ENCODE data around the gene ZNF787. TPM values are rescaled to one million over a fixed set of nuclear protein-coding genes. Genes with fewer than 3 reads are reported as not detected.
A peak's percentile ranks its signal among the peaks of the same experiment; 100 is the strongest.
"Not testable (repeated sequence)": the region's sequence is repeated elsewhere in the genome, so short reads cannot be mapped to it uniquely, and the experiment has no call there.

ZNF787 gene
- total RNA-seq, 2 donors from 2014 or later = 6.0 to 11.8 TPM

DNA sequence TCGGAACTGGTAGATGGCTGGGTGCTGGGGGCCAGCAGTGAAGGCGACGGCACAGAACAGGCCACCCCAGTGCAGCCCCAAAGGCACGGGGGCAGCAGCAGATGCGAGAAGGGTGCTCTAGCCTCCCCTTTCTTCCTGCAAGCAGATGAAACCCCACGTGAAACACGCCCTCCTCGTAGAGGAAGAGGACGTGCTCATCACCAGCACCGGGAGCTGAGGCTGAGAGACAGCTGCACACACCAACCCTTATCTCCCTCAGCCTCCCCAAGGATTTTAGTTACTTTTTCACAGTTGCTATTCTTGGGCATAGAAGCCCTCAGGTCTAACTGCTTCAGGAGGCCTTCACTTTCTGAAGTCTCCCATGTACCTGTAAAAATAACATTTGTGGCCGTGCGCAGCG, 11.9 kb downstream of the ZNF787 start:
- TF ChIP-seq, protein P1, sequence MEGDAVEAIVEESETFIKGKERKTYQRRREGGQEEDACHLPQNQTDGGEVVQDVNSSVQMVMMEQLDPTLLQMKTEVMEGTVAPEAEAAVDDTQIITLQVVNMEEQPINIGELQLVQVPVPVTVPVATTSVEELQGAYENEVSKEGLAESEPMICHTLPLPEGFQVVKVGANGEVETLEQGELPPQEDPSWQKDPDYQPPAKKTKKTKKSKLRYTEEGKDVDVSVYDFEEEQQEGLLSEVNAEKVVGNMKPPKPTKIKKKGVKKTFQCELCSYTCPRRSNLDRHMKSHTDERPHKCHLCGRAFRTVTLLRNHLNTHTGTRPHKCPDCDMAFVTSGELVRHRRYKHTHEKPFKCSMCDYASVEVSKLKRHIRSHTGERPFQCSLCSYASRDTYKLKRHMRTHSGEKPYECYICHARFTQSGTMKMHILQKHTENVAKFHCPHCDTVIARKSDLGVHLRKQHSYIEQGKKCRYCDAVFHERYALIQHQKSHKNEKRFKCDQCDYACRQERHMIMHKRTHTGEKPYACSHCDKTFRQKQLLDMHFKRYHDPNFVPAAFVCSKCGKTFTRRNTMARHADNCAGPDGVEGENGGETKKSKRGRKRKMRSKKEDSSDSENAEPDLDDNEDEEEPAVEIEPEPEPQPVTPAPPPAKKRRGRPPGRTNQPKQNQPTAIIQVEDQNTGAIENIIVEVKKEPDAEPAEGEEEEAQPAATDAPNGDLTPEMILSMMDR (IDR thresholded peaks at IDR 0.05) = no peak
- no peaks in the 10 kb centered on the region for H3K36me3 ChIP-seq
- DNase-seq (ENCODE audit: low spot score) = no peak
- H3K27me3 ChIP-seq = no peaks in the 10 kb centered on the region
- peaks cover 0 to 94% of the 10 kb centered on the region in 2 donors for H3K4me1 ChIP-seq
- peak overlapping the region; percentile 5 to 84 for H3K27ac ChIP-seq
- H3K9me3 ChIP-seq = no peaks in the 10 kb centered on the region
- H3K4me3 ChIP-seq = peak overlapping the region in 1 of 2 donors; percentile 7

DNA sequence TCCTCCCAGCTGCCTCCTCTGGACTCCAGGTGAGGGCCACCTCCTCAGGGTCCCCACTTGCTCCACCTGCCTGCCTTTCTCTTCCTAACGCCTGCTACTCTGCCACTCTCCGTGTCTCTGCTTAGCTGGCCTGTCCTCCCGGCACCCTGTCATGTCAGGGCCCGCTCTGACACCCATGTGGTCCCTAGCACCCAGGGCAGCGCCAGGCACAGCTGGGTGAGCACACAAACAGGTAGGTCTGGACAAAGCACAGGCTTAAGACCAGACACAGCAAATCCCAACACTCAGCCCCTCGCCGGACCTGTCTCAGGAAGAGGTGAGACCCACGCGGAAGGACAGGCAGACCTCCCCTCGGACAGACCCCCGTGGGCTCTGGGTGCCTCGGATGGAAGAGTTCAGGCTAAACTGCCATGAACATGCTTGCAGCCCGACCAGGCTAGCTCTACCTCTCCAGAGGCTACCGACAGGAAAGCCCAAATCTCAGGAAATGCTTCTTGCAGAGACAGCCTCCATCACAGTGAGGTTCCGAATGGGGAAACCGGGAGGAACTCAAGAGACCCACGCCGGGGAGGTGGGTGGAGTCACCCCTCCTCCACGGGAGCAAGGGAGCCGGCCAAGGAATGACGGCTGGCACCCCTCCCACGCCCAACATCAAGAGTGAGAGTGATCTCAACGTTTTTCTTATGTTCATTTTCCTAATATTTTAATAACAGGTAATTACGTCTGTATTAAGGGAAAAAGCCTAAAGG, 12.5 kb downstream of the ZNF787 start:
- Histone ChIP-seq H3K27ac (peak overlapping the region; percentile 5 to 84), H3K4me3 (peak overlapping the region in 1 of 2 donors; percentile 7), H3K9me3 (no peaks in the 10 kb centered on the region), H3K4me1 (peaks cover 0 to 88% of the 10 kb centered on the region in 2 donors), H3K36me3 (no peaks in the 10 kb centered on the region), H3K27me3 (no peaks in the 10 kb centered on the region)
- peak; percentile 60 for DNase-seq (ENCODE audit: low spot score)
- TF ChIP-seq, protein P1 (IDR thresholded peaks at IDR 0.05) = no peak

DNA sequence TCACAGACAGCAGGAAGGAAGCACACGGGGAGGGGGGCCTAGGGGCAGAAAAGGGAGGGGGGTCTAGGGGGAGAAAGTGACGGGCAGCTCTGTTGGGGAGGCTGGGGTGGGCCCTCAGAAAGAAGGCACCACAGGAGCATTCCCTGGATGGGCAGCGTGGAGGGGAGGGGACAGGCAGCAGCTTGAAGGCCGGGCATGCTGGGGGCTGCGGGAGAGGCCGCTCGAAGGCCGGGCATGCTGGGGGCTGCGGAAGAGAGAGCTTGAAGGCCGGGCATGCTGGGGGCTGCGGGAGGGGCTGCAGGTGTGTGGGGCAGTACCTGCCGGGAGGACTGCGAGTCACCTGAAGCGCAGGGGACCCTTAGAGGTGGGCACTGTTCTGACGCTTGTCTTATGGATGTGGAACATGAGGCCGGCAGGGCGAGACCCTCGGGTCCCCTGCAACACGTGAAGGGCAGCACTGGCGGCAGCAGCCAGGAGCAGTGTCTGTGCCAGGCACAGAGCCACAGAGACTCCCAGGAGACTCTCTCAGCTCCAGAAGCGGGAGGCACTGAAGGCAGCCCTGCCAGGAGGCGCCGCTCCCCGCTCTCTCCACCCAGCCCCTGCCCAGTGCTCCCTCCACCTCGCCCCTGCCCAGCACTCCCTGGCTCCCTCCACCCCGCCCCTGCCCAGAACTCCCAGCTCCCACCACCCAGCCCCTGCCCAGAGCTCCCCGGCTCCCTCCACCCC, 13.3 kb downstream of the ZNF787 start:
- peaks cover 0 to 79% of the 10 kb centered on the region in 2 donors for H3K4me1 ChIP-seq
- no peaks in the 10 kb centered on the region for H3K36me3 ChIP-seq
- H3K4me3 ChIP-seq = no peak overlapping the region
- no peaks in the 10 kb centered on the region for H3K27me3 ChIP-seq
- no peak for DNase-seq (ENCODE audit: low spot score)
- no peaks in the 10 kb centered on the region for H3K9me3 ChIP-seq
- TF ChIP-seq, protein P1 (IDR thresholded peaks at IDR 0.05) = no peak
- peak overlapping the region in 1 of 2 donors; percentile 84 for H3K27ac ChIP-seq

DNA sequence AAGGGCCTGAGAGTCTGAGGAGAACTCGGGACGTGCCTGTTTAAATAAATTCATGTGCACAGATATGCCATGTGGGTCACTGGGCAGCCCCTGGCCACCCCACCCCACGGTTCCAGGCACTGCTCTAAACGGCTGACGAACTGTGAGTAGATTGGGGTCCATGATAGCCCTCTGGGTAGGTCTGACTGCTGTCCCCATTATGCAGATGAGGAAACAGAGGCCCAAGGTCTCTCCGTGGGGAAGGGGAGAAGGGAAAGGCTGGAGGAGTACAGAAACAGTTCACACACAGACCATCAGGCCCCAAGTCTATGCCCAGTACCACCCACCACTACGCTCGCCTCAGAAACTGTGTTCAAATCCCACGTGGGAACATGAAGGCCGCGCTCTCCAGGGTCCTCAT, 14.1 kb downstream of the ZNF787 start:
- Histone ChIP-seq H3K27me3 (no peaks in the 10 kb centered on the region), H3K4me1 (peaks cover 0 to 72% of the 10 kb centered on the region in 2 donors), H3K9me3 (no peaks in the 10 kb centered on the region), H3K27ac (no peak overlapping the region), H3K4me3 (no peak overlapping the region), H3K36me3 (peaks cover 5% of the 10 kb centered on the region)
- no peak for DNase-seq (ENCODE audit: low spot score)
- TF ChIP-seq, protein P1 (IDR thresholded peaks at IDR 0.05) = no peak

- Histone ChIP-seq H3K4me3 (no peak overlapping the region), H3K4me1 (peaks cover 0 to 66% of the 10 kb centered on the region in 2 donors), H3K9me3 (no peaks in the 10 kb centered on the region), H3K36me3 (peaks cover 11% of the 10 kb centered on the region), H3K27ac (no peak overlapping the region), H3K27me3 (no peaks in the 10 kb centered on the region)
- TF ChIP-seq, protein P1 (IDR thresholded peaks at IDR 0.05) = no peak
- DNase-seq (ENCODE audit: low spot score) = no peak
Observed at GRCh38 chr19:56106397-56106849, 14.7 kb downstream of the ZNF787 start.

DNA sequence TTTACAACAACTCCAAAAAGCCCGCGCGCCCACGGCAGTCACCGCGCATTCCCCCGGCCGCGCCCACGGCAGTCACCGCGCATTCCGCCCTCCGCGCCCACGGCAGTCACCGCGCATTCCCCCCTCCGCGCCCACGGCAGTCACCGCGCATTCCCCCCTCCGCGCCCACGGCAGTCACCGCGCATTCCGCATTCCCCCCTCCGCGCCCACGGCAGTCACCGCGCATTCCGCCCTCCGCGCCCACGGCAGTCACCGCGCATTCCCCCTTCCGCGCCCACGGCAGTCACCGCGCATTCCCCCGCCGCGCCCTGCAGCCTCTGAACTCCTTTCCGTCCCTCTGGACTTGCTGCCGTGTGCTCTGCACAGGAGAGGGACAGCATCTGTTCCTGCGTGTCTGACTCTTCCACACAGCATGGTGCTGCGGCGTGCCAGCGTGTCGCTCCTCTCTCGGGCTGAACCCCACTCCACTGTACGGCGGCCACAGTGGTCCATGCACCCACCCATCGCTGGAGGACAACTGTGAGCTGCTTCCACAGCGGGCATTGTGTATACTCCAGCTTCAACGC, 15.2 kb downstream of the ZNF787 start:
- DNase-seq (ENCODE audit: low spot score); H3K9me3 ChIP-seq; H3K27me3 ChIP-seq; H3K4me3 ChIP-seq: not testable (repeated sequence)
- H3K36me3 ChIP-seq = peaks cover 16% of the 10 kb centered on the region
- H3K27ac ChIP-seq = peak overlapping the region; percentile 1 to 38
- H3K4me1 ChIP-seq = peaks cover 0 to 61% of the 10 kb centered on the region in 2 donors
